Measurements from ENCODE around the gene EYS. TPM values are rescaled to one million over a fixed set of nuclear protein-coding genes. Genes with fewer than 3 reads are reported as not detected.

The EYS gene
- total RNA-seq, 2 experiments from 2014 or later: not detected

DNA sequence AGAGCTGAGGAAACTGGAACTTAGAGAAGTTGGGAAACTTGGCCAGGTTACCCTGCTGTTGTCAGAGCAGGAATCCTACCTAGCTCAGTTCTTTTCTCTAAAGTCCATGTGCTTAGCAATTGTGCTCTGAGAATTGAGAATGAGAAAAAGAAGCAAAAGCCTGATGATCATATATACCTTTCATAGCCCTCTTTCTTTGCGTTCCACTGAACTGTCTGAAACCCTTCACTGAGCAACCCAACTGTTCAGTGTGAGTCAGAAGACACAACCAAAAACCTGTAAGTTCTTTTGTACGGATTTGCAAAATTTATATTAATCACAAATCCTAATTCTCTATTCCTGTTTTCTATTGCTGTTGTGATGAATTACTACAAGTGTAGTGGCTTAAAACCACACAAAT lies 1990.9 kb downstream of the EYS start:
- no peak overlapping the region for H3K27ac Mint-ChIP-seq
- no peak overlapping the region for H3K4me3 Mint-ChIP-seq
- Histone ChIP-seq H3K27ac (ENCODE audit: low read depth in 1 of 2, low read length in 2 of 2) (no peak overlapping the region), H3K9me3 (ENCODE audit: control insufficient read depth in 1 of 2, insufficient read depth in 1 of 2, low read length in 2 of 2) (no peaks in the 10 kb centered on the region), H3K36me3 (ENCODE audit: insufficient read depth, low read length) (peaks cover 24% of the 10 kb centered on the region), H3K4me1 (ENCODE audit: insufficient read depth, low read length) (no peaks in the 10 kb centered on the region), H3K27me3 (ENCODE audit: control insufficient read depth in 1 of 2, insufficient read depth in 2 of 2, low read length in 2 of 2) (no peaks in the 10 kb centered on the region), H3K4me3 (ENCODE audit: low read length) (no peak overlapping the region)
- CTCF ChIA-PET: interaction anchor here (1.5 kb wide), 1 partner anchor 118 kb away, joined by 4 read pairs; no protein-coding TSS in a partner anchor
- H3K36me3 Mint-ChIP-seq (ENCODE audit: low read depth): peaks cover 39% of the 10 kb centered on the region
- TF ChIP-seq, protein P1, sequence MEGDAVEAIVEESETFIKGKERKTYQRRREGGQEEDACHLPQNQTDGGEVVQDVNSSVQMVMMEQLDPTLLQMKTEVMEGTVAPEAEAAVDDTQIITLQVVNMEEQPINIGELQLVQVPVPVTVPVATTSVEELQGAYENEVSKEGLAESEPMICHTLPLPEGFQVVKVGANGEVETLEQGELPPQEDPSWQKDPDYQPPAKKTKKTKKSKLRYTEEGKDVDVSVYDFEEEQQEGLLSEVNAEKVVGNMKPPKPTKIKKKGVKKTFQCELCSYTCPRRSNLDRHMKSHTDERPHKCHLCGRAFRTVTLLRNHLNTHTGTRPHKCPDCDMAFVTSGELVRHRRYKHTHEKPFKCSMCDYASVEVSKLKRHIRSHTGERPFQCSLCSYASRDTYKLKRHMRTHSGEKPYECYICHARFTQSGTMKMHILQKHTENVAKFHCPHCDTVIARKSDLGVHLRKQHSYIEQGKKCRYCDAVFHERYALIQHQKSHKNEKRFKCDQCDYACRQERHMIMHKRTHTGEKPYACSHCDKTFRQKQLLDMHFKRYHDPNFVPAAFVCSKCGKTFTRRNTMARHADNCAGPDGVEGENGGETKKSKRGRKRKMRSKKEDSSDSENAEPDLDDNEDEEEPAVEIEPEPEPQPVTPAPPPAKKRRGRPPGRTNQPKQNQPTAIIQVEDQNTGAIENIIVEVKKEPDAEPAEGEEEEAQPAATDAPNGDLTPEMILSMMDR (IDR thresholded peaks at IDR 0.05): no peak
- intact Hi-C loops (cut with DNase I, micrococcal nuclease): no loop called here
- no peaks in the 10 kb centered on the region for H3K9me3 Mint-ChIP-seq
- DNase-seq (no peak), ATAC-seq (ENCODE audit: poor library complexity) (no peak)
- POLR2A ChIA-PET: no interaction called here
- peaks cover 13% of the 10 kb centered on the region for H3K4me1 Mint-ChIP-seq (ENCODE audit: low read depth)
- H3K27me3 Mint-ChIP-seq: no peaks in the 10 kb centered on the region

DNA sequence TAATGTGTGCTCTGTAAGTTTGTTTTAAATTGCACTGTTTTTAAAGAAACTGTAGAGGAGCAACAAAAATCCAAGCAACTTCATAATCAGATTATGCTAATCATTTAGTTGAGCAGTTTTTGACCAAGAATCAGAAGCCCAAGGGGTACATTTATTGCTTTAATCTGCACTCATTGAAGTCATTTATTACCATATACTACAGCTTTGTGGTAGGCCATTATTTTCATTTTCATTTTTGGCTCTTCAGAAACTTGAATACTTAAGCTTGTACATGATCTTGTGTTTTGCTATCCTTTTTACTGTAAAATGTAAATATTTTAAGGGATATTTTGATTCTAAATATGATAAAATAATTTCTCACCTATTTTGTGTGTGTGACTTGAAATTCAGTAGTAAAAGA lies 1992.9 kb downstream of the EYS start:
- Histone ChIP-seq H3K4me3 (ENCODE audit: low read length) (no peak overlapping the region), H3K27ac (ENCODE audit: low read depth in 1 of 2, low read length in 2 of 2) (no peak overlapping the region), H3K27me3 (ENCODE audit: control insufficient read depth in 1 of 2, insufficient read depth in 2 of 2, low read length in 2 of 2) (no peaks in the 10 kb centered on the region), H3K9me3 (ENCODE audit: control insufficient read depth in 1 of 2, insufficient read depth in 1 of 2, low read length in 2 of 2) (no peaks in the 10 kb centered on the region), H3K36me3 (ENCODE audit: insufficient read depth, low read length) (peaks cover 43% of the 10 kb centered on the region), H3K4me1 (ENCODE audit: insufficient read depth, low read length) (no peaks in the 10 kb centered on the region)
- POLR2A ChIA-PET: no interaction called here
- TF ChIP-seq, protein P1 (IDR thresholded peaks at IDR 0.05): no peak
- intact Hi-C loops (cut with DNase I, micrococcal nuclease): no loop called here
- H3K9me3 Mint-ChIP-seq: no peaks in the 10 kb centered on the region
- H3K36me3 Mint-ChIP-seq (ENCODE audit: low read depth): peaks cover 57% of the 10 kb centered on the region
- DNase-seq (no peak), ATAC-seq (ENCODE audit: poor library complexity) (no peak)
- no peak overlapping the region for H3K4me3 Mint-ChIP-seq
- no peak overlapping the region for H3K27ac Mint-ChIP-seq
- CTCF ChIA-PET: interaction anchor here (1.5 kb wide), 1 partner anchor 115 kb away, joined by 6 read pairs; no protein-coding TSS in a partner anchor
- H3K4me1 Mint-ChIP-seq (ENCODE audit: low read depth): peaks cover 13% of the 10 kb centered on the region
- H3K27me3 Mint-ChIP-seq: no peaks in the 10 kb centered on the region

DNA sequence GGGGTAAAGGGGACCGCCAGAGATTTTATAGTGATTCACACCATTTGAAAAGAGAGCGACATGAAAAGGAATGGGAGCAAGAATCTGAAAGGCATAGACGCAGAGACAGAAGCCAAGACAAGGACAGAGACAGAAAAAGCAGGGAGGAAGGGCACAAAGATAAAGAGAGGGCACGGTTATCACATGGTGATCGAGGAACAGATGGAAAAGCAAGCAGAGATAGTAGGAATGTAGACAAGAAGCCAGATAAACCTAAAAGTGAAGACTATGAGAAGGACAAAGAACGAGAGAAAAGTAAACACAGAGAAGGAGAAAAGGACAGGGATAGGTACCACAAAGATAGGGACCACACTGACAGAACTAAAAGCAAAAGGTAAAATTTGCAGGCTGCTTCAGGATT lies 1993.7 kb downstream of the EYS start:
- no peak for ATAC-seq (ENCODE audit: poor library complexity)
- H3K36me3 Mint-ChIP-seq (ENCODE audit: low read depth): peaks cover 64% of the 10 kb centered on the region
- ChIA-PET POLR2A (no interaction called here), CTCF (no interaction called here)
- Histone ChIP-seq H3K36me3 (ENCODE audit: insufficient read depth, low read length) (peaks cover 49% of the 10 kb centered on the region), H3K4me3 (ENCODE audit: low read length) (no peak overlapping the region), H3K27ac (ENCODE audit: low read depth in 1 of 2, low read length in 2 of 2) (no peak overlapping the region), H3K9me3 (ENCODE audit: control insufficient read depth in 1 of 2, insufficient read depth in 1 of 2, low read length in 2 of 2) (no peaks in the 10 kb centered on the region), H3K27me3 (ENCODE audit: control insufficient read depth in 1 of 2, insufficient read depth in 2 of 2, low read length in 2 of 2) (no peaks in the 10 kb centered on the region), H3K4me1 (ENCODE audit: insufficient read depth, low read length) (no peaks in the 10 kb centered on the region)
- H3K27me3 Mint-ChIP-seq: no peaks in the 10 kb centered on the region
- intact Hi-C loops (cut with DNase I, micrococcal nuclease): no loop called here
- no peaks in the 10 kb centered on the region for H3K9me3 Mint-ChIP-seq
- no peak overlapping the region for H3K4me3 Mint-ChIP-seq
- DNase-seq: no peak
- TF ChIP-seq, protein P1 (IDR thresholded peaks at IDR 0.05): no peak
- no peak overlapping the region for H3K27ac Mint-ChIP-seq
- H3K4me1 Mint-ChIP-seq (ENCODE audit: low read depth): peaks cover 13% of the 10 kb centered on the region
